Measurements from ENCODE around the gene TMPRSS2.

The TMPRSS2 gene

DNA sequence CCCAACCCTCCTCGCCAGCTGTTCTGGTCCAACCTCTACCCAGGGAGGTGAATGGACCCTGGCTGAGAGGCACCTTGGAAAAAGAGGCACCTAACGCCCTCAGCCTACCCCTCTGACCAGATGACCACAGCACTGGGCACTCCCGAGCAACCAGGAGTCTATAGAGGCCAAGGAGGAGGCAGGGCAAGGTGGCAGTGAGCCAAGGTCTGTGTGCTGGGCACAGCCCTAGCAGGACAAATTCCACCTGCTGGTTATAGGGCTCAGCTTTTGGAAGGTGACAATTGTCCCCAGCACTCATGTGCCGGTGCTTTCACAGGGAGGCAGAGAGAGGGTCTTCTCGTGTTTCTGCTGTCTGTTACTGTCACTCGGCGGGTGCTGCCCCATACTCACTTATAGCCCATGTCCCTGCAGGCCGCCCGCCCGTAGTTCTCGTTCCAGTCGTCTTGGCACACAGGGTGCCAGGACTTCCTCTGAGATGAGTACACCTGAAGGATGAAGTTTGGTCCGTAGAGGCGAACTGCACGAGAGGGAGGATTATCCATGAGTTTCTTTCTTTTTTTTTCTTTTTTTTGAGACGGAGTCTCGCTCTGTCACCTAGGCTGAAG, 27.8 kb downstream of the TMPRSS2 start:
- DNase-seq = no peak

DNA sequence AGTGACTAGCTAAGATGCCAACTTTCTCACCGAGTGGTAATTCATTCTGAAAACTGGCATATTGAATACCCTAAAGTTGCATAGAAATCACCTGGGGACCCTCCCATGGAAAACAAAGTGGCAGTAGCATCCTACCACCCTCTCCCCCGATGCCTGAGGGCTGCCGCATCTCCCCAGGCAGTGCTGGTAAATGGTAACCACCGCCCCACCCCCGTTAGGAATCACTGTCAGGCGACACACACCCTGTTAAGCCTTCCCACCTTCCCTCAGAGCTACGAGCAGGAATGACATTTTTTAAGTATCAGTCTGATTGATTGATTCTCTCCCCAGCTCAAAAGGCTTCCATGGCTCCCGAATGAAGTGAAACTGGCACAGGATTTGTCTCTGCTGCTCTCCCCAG, 28.3 kb downstream of the TMPRSS2 start:
- no peak for DNase-seq

- no peak for DNase-seq
Measured at GRCh38 chr21:41478319-41479177, 29.4 kb downstream of the TMPRSS2 start.

DNA sequence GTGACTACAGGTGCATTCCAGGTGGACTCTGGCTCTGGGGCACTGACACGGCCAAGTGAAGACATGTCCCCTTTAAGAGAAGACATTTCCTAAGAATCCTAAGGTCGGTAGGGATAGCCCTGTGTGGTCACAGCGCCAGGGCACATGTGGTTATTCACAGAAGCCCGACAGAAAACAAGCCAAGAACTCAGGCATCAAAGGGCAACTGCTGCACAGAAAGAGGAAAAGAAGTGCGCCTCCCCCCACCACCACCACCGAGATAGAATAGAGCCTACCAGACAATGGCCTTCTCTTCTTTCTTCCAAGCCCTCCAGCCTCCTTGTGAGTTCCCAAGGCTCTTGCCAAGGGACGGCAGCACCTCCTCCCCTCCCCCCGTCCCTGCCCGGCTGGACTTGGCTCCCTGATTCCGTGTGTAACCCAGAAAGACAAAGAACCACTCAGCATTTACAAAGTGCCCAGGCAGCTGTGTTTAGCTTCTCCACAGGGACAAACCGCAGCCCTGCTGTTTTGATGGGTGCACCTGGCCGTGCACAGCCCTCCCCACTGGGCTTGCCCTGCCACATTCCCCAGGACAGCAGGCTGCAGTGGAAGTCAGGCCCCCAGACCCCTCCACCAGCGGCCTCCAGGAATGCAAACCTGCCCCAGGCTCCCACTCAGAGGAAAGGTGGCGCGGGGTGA, 30.2 kb downstream of the TMPRSS2 start:
- no peak for DNase-seq

GRCh38 chr21:41475714-41476420, 32.1 kb downstream of the TMPRSS2 start:
- no peak for DNase-seq

DNA sequence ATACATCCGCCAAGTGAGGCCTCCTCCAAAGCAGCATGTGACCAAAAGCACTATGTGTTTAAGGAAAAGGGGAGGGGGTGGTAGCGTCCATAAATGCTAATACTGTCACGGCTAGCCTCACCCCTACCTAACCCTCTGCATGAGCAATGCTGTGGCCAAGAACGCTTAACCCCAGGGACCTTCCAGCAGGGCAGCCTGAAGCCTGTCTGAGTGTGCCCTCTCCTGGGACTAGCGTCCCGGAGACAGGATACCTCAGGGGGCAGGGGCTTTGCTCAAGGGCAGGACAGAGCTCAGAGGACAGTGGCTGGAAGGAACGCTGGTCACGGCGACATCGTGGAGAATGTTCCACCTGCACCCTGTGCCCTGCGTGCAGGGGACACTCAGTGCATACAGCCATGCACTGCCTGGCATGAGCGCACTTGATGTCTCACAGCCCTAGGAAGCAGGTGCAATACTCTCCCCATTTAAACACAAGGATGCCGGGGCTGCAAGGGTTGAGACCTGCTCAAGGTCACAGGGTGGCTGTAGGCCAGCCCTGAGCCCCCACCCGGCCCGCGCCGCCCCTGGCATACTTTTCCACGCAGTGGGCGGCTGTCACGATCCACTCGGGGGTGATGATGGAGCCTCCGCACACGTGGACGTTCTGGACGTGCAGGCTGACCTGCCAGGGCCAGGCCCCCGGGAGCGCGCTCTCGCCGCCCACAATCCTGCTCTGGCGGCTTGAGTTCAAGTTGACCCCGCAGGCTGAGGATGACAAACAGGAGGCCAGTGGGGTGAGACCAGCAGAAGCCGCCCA, 35.0 kb downstream of the TMPRSS2 start:
- DNase-seq = no peak

DNA sequence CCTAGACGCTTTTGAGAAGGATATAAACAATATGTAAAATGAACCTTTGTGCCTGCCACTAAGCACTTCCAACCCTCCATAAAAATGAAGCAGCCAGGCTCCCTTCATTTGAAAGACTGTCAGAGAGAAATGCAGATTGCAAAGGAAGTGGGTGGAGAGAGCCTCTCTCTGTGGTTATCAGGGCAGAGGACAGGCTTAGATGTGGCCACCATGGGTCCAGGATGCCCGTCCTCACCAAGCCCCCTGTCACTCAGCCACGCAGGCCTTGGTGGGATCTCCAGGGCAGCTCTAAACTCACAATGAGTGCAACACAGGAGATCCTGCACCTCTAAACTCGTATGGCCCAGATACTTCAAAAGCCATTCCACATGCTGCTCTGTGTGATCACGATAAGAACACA, 37.9 kb downstream of the TMPRSS2 start:
- no peak for DNase-seq

- DNase-seq = no peak
Measured at GRCh38 chr21:41466024-41466820, 41.7 kb downstream of the TMPRSS2 start.

DNA sequence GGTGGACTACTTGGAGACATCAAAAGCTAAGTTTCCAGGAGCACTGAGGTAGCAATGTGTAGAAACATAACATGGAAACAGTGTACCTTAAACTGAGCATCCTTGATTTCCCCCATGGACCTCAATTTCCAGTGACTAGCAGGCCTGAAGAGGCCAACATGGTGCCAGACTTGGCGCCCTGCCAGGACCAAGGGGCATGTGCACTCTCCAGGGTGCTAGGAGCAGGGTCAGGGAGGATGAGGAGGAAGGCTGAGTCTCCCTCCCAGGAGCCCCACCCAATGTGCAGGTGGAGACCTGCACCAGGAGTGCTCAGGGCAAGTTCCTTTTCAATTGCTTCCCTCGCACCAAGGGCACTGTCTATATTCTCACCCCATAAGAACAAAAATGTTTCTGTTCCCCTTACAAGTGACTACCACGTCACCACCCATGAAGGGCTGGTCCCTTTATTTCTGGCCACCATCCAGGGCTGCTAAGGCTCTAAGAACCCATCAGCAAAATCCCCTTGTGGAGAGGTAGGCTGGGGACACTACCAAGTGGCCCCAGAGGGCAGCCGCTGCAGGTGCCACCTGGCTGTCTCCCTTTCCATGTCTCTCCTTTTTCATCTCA, 42.7 kb downstream of the TMPRSS2 start:
- DNase-seq = no peak

DNA sequence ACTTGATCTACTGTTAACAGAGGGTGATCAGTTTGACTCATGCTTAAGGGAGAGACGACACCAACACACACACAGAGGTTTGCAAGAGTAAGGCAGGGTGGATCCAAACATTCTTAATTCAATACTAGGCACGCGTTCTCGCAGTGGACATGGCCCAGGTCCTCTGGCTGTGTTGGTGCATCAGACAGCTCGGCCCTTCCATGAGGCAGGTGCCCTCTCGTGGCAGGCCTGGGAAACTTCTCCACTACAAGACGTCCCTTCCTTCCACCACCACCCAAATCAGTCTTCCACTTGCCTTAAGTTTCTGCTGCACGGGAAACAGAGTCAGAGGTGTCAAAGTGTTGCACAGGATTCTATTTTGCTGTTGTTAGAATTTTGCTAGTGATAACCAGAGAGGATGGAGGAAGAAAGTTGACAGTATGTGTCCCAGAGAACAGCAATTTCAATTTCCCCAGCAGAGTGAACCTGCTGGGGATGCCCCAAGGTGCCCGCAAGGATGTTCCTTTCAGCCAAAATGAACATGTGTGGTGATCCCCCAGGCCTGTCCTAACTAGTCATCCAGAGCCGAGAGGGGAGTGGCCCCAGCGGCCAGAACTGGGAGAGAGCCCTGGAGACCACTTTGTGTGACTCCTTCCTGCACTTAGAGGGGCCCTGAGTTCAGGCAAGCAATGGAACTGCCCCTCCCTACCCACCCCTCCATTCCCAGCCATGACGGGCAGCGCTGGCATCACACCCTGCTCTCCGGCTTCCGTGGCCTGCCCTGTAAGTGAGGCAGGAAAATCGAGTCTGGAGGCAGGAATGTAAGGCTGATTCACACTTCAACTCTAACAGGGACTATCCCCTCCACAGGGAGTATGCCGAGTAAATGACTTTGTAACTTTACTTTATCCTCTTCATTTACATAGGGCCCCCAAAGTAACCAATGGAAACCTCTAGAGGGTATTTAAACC, 47.1 kb downstream of the TMPRSS2 start:
- peak; percentile 33 for DNase-seq

DNA sequence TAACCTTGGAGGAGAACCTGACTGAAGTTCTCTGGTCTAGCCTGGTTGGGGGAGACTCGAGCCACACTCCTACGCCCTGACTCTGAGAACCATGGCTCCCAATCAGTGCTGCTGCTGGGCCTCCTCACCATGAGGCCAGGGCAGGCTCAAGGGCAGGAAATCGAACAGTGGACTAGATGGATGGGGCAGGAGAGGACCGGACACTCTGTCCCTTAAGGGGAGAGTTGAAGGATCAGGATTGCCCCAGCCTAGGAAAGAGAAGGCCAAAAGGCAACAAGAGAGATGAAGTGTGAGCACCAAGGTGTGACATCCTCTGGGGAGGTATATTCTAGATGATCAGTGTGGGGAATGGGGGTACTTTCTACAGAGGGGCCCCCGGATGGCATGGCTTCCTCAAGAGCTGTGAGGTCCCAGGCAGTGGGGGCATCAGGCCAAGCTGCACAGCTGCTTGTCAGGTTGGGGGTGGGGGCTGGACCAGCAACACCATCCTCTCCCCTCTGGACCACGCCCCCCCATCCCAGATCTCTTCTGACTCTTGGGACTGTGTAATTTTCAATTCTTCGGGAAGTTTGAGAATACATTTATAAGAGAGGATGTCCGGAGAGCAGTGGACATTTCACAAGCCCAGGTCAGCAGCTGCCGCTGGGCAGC, 47.9 kb downstream of the TMPRSS2 start:
- DNase-seq = no peak

DNA sequence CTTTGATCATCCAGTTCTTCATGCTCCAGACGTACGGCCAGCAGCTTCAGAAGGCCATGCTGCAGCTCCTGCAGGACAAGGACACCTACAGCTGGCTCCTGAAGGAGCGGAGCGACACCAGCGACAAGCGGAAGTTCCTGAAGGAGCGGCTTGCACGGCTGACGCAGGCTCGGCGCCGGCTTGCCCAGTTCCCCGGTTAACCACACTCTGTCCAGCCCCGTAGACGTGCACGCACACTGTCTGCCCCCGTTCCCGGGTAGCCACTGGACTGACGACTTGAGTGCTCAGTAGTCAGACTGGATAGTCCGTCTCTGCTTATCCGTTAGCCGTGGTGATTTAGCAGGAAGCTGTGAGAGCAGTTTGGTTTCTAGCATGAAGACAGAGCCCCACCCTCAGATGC, 49.4 kb downstream of the TMPRSS2 start:
- DNase-seq = no peak

DNA sequence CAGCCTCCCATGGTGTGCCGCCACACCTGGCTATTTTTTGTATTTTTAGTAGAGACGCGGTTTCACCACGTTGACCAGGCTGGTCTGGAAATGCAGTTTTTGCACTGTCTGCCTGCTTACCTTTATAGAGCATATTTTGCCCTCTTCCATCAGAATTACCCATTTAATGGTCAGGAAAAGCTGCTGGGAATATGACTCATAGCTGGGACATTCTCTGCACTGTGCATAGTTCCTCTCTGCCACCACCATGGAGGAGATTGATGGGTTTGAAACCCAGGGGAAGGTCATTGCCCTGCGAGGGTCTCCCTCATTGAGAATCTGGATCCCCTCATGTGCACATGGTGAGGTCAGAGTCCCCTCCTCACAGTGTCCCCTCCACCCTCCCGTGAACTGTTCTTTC, 49.8 kb downstream of the TMPRSS2 start:
- DNase-seq = no peak

DNA sequence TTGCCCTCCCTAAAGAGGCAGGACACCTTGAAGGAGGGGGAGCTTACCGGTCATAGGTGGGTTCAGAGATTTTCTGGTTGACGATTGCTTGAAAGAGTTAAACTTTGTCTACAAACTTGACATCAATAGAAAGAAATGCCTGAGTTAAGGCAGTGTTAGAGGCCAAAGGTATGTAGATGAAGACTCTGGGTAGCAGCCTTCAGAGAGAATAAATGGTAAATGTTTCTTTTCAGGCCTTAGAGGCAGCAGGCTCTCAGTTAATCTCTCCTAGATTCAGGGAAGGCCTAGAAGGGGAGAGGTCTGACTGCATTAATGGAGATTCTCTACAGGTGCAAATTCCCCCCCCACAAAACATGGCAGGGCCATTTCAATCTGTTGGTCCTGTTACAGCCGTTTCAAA, 54.2 kb downstream of the TMPRSS2 start:
- no peak for DNase-seq

DNA sequence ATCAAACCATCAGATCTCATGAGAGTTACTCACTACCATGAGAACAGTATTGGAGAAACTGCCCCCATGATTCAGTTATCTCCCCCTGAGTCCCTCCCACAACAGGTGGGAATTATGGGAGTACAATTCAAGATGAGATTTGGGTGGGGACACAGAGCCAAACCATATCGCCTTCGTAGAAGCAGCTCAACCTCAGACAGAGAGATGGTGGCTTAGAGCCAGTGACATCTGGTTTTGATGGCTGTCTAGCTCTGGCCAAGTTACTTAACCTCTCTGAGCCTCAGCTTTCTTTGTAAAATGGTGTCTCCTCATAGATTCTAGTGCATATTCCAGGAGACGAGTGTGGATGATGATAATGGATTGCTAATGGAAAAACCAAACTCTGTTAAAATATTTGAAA, 54.8 kb downstream of the TMPRSS2 start:
- no peak for DNase-seq

- DNase-seq = no peak
Measured at GRCh38 chr21:41451753-41452676, 55.9 kb downstream of the TMPRSS2 start.

GRCh38 chr21:41449613-41450012, 58.3 kb downstream of the TMPRSS2 start:
- no peak for DNase-seq

DNA sequence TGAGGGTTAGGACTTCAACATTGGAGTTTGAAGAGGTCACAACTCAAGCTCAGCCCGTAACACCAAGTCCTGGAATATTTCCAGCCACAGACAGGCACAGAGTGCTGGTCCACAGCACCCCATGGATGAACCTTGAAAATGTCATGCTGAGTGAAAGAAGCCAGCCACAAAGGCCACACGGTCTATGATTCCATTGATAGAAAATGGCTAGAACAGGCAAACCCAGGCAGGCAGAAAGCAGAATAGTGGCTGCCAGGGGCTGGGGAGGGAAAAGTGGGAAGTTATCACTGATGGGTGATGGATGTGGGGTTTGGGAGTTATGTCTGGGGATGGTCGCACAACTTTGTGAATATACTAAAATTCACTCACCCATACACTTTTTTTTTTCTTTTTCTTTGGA, 60.6 kb downstream of the TMPRSS2 start:
- no peak for DNase-seq

All from NCI-H226 (cell line).